ENCODE results near the gene OR51B2. TPM values are rescaled to one million over a fixed set of nuclear protein-coding genes. Genes with fewer than 3 reads are reported as not detected.

The OR51B2 gene
- total and polyA plus RNA-seq, 7 donors, result 0.66 to 1.1 TPM; not detected in 5

DNA sequence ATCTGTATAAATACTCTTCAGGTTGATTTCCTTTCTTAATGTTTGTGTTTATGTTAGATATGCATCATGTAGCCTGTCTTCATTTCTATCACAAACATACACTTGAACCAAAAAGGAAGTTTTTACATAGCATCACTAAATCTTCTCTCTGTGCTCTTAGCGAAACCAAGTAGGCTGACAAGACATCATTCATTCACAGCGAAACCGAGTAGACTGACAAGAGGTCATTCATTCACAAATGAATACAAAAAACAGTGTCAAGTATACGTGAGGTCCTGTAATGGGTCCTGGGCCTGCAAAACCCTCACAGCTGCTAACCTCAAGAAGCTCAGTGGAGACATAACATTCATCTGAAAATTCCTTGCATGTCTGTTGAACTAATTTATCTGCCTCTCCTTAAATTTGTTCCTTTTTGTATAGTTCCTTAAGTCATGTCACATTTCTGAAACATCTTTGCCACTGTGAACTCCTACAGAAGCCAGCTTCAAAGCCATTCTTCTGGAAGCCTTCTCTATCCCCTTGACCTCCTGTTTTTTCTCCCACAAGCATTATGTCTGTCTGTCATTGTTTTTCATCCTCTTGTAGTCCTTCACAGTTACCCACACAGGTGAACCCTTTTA, 44.5 kb downstream of the OR51B2 start:
- no peak for DNase-seq
- Histone ChIP-seq H3K36me3 (no peaks in the 10 kb centered on the region), H3K27me3 (no peaks in the 10 kb centered on the region), H3K4me1 (peaks cover 0 to 7% (median 0%) of the 10 kb centered on the region in 4 donors), H3K27ac (no peak overlapping the region), H3K9me3 (no peaks in the 10 kb centered on the region), H3K4me3 (no peak overlapping the region)
- no peak for TF ChIP-seq EP300 (IDR thresholded peaks at IDR 0.05)
- TF ChIP-seq POLR2AphosphoS5 (IDR thresholded peaks at IDR 0.05), result no peak
- TF ChIP-seq POLR2A (IDR thresholded peaks at IDR 0.05), result no peak
- TF ChIP-seq, protein P1, sequence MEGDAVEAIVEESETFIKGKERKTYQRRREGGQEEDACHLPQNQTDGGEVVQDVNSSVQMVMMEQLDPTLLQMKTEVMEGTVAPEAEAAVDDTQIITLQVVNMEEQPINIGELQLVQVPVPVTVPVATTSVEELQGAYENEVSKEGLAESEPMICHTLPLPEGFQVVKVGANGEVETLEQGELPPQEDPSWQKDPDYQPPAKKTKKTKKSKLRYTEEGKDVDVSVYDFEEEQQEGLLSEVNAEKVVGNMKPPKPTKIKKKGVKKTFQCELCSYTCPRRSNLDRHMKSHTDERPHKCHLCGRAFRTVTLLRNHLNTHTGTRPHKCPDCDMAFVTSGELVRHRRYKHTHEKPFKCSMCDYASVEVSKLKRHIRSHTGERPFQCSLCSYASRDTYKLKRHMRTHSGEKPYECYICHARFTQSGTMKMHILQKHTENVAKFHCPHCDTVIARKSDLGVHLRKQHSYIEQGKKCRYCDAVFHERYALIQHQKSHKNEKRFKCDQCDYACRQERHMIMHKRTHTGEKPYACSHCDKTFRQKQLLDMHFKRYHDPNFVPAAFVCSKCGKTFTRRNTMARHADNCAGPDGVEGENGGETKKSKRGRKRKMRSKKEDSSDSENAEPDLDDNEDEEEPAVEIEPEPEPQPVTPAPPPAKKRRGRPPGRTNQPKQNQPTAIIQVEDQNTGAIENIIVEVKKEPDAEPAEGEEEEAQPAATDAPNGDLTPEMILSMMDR (IDR thresholded peaks at IDR 0.05), result no peak
- WGBS, 2 donors, result 82 to 83% methylated on average over 4 of the region's 4 CpGs
- intact Hi-C loops (cut with DNase I), result no loop called here

DNA sequence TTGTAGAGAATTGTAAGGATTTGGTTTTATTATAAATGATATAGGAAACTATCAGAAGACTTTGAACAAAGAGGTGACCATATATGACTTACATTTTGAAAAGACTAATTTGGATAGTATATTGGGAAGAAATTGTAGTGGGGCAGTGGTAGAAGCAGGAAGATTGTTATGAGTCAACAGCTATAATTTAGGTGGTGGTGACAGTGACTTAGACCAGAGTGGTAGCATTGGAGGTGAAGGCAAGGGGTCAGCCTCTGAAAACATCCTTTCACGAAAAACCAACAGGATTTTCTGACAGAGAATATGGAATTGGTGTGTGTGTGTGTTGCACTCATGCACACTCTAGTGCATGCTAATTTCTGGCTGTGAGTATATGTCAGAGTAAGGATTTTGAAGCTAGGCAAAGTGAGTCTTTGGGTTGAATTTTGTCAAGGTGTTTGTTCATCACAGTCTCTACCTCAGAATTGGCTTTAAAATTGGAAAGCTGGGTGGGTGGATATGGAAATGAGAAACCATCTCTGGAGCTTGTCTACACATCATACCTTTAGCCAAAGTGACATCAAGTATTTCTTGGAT, 46.2 kb downstream of the OR51B2 start:
- WGBS, 2 donors, result 55 to 80% methylated on average over 1 of the region's 1 CpG
- H3K4me3 ChIP-seq, result no peak overlapping the region
- intact Hi-C loops (cut with DNase I), result no loop called here
- peaks cover 0 to 7% (median 0%) of the 10 kb centered on the region in 4 donors for H3K4me1 ChIP-seq
- no peak for DNase-seq
- no peaks in the 10 kb centered on the region for H3K36me3 ChIP-seq
- no peak overlapping the region for H3K27ac ChIP-seq
- TF ChIP-seq POLR2A (IDR thresholded peaks at IDR 0.05) (no peak), POLR2AphosphoS5 (IDR thresholded peaks at IDR 0.05) (no peak), EP300 (IDR thresholded peaks at IDR 0.05) (no peak)
- TF ChIP-seq, protein P1 (IDR thresholded peaks at IDR 0.05), result no peak
- no peaks in the 10 kb centered on the region for H3K9me3 ChIP-seq
- no peaks in the 10 kb centered on the region for H3K27me3 ChIP-seq

DNA sequence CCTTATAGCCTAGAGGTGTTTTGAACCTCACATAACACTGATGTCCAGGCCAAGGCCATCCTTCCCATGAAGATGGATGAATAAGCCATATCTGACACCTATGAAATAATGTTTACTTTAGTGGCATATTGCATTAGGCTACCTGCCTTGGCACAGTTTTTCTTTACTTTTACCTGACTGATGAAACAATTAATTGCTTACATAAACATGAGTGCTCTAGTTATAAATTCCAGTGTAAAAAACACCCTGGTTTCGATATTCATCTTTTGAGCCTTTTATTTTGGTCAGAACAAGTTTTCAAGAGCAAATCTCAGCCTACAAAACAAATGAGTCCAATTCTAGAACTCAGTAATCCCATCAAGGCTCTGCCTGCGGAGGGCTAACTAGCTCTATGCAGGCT, 47.4 kb downstream of the OR51B2 start:
- TF ChIP-seq EP300 (IDR thresholded peaks at IDR 0.05) (no peak), POLR2A (IDR thresholded peaks at IDR 0.05) (no peak), POLR2AphosphoS5 (IDR thresholded peaks at IDR 0.05) (no peak)
- TF ChIP-seq, protein P1 (IDR thresholded peaks at IDR 0.05), result no peak
- intact Hi-C loops (cut with DNase I), result no loop called here
- Histone ChIP-seq H3K9me3 (no peaks in the 10 kb centered on the region), H3K36me3 (no peaks in the 10 kb centered on the region), H3K4me3 (no peak overlapping the region), H3K4me1 (peaks cover 0 to 7% (median 0%) of the 10 kb centered on the region in 4 donors), H3K27ac (no peak overlapping the region), H3K27me3 (no peaks in the 10 kb centered on the region)
- DNase-seq, result no peak
- 70 to 84% methylated on average over 2 of the region's 2 CpGs for WGBS, 2 donors

DNA sequence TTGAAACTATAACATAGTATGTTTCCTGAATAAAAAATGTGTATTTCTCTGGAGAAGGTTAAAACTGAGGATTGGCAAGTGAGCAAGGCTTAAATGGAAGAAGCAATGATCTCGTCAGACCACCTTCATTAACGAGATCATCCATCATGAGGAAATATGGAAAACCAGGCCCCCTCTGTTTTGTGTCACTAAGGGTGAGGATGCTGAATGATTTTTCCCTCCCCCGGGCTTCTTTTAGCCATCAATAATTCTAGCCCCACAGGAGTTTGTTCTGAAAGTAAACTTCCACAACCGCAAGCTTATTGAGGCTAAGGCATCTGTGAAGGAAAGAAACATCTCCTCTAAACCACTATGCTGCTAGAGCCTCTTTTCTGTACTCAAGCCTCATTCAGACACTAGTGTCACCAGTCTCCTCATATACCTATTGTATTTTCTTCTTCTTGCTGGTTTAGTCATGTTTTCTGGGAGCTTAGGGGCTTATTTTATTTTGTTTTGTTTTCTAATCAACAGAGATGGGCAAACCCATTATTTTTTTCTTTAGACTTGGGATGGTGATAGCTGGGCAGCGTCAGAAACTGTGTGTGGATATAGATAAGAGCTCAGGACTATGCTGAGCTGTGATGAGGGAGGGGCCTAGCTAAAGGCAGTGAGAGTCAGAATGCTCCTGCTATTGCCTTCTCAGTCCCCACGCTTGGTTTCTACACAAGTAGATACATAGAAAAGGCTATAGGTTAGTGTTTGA, 48.6 kb downstream of the OR51B2 start:
- H3K27me3 ChIP-seq, result no peaks in the 10 kb centered on the region
- no peak overlapping the region for H3K27ac ChIP-seq
- no peaks in the 10 kb centered on the region for H3K9me3 ChIP-seq
- intact Hi-C loops (cut with DNase I), result no loop called here
- H3K36me3 ChIP-seq, result no peaks in the 10 kb centered on the region
- peaks cover 0 to under 1% (median 0%) of the 10 kb centered on the region in 4 donors for H3K4me1 ChIP-seq
- no peak overlapping the region for H3K4me3 ChIP-seq
- WGBS, 2 donors, result 80 to 83% methylated on average over 6 of the region's 6 CpGs
- no peak for TF ChIP-seq EP300 (IDR thresholded peaks at IDR 0.05)
- no peak for TF ChIP-seq POLR2AphosphoS5 (IDR thresholded peaks at IDR 0.05)
- TF ChIP-seq, protein P1 (IDR thresholded peaks at IDR 0.05), result no peak
- TF ChIP-seq POLR2A (IDR thresholded peaks at IDR 0.05), result no peak
- DNase-seq, result no peak

All from sigmoid colon (tissue), 7 donors.